HG03521 (cell line): ENCODE measurements around the gene EMC10.

Experiments
- ATAC-seq: cut with Tn5 transposase; IDR thresholded peaks from one replicate; pipeline ENCODE4 v1.9.1; 2021; ENCODE audit warnings: mild to moderate bottlenecking, moderate library complexity; ENCODE audit not compliant: unreplicated experiment

The EMC10 gene

GRCh38 chr19:50477751-50478515 is 1.6 kb downstream of the EMC10 start:
- no peak for ATAC-seq

GRCh38 chr19:50478901-50479715 is 2.8 kb downstream of the EMC10 start:
- ATAC-seq: no peak

- no peak for ATAC-seq
Observed at GRCh38 chr19:50479761-50480251, 3.5 kb downstream of the EMC10 start.

DNA sequence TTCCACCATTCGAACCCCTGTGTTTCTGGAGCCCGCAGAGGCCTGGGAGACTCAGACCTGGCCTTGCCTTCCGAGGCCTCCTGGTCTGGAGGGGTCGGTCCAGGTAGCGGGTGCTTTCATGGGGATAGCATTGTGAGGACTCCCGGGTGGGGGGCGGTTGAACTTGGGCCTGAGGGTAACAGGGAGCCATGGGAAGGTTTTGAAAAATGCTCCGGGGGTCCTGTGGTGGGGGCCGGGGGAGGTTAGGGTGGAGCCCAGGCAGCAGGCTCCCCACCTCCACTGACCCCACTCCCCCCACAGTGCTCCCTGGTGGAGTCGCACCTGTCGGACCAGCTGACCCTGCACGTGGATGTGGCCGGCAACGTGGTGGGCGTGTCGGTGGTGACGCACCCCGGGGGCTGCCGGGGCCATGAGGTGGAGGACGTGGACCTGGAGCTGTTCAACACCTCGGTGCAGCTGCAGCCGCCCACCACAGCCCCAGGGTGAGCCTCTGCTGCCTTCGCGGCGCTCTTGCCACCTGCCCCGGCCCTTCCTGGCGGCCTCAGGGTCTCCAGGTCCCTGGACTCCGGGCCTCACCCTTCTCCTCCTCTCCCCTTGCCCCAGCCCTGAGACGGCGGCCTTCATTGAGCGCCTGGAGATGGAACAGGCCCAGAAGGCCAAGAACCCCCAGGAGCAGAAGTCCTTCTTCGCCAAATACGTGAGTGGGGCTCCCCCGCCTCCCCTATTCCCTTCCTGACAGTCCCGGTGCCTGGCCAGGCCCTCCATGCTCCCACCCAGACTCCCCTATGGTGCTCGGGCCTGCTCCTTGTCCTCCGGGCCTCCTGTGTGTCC is 4.2 kb downstream of the EMC10 start:
- no peak for ATAC-seq

DNA sequence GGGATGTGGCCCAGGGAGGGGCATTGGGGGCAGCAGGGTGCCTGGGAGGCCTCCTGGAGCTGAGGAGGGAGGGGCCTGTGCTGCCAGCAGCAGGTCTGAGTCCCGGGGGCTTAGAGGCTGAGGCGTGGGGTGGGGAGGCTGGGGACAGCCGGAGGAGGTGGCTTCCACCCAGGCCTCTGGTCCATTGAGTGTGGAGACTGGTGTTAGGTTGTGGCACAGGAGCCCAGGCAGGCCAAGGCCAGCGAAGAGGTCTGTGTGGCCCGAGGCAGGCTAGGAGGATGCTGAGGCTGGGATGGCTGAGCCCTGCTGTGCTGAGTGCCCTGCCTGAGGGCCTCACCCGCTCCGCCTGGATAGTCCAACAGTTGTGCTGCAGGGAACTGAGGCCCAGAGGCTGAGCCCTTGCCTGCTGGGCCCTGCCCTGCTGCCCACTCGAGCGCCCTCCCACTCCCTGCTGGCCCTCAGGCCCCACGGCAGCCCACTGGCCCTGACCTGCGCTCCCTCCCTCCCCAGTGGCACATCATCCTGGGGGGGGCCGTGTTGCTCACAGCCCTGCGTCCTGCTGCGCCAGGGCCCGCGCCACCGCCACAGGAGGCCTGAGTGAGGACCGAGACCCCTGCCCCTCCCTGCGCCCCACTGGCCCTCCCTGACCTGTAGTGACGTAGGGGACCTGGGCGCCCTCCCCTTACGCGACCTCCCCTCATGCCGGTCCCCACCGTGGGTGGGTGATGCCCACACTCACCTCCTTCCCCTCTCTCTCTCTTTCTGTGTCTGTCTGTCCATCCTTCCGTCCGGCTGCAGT is 5.2 kb downstream of the EMC10 start:
- ATAC-seq: no peak

DNA sequence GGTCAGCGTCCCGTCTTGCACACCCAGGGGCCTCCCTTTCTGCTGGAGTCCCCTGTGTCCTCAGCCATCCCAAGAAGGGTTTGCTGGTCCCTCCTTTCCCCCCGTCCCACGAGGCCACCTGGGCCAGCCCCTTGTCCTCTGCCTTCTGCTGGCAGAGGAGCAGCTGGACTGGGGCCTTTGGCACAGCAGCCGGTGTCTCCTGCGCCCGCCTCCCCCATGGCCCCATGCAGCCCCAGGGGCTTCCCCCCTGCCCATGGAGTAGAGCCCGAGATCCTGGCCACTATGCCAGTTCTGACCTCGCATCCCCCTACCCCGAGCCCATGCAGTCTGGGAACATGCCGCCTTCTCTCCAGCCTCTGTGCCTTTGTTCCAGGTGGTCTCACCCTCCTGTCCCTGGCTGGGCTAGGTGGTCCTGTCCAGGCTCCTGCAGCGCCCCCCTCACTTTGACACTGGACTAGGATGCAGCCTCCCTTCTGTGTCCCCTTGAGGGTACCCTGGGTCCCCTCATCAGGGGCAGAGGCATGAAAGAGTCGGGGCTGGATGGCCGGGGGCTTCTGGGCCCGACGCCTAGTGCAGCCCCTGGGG is 6.1 kb downstream of the EMC10 start:
- ATAC-seq: no peak

DNA sequence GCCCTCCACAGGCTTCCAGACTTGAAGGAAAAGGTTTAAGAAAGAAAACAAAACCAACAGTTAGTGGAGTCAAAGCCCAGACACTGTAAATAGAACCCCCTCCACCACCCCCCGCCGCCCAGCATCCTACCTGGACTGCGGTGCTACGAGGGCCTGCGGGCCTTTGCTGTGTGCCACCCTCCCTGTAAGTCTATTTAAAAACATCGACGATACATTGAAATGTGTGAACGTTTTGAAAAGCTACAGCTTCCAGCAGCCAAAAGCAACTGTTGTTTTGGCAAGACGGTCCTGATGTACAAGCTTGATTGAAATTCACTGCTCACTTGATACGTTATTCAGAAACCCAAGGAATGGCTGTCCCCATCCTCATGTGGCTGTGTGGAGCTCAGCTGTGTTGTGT is 6.6 kb downstream of the EMC10 start:
- no peak for ATAC-seq

DNA sequence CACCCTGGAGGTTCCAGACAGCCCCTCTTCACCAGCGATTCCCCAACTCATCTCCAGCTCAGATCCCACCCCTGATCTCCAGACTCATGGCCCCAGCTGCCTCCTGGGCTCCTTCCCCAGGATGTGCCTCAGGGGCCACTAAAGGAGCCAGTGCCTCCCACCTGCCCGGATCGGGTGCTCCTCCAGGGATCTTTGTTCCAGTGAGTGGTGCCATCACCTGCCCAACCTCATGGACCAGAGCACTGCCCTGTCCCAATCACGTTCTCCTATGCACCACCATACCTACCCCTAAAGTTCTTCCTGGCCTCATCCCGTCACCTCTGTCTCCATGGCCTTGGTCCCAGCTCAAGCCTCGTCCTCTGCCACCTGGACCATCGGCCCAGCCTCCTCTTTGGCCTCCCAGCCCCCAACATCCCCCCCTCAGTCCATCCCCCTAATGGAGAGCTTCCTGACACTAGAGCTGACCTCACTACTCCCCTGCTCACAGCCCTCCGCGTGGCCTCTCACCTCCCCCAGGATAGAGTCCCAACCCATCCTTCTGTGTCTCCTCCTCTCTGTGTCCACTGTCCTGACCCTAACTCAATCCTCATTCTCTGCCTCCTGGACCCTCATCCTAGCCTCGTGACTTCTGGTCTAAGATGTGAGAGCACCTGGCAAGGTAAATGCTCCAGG is 9.1 kb downstream of the EMC10 start:
- no peak for ATAC-seq

GRCh38 chr19:50486823-50487515 is 10.7 kb downstream of the EMC10 start:
- no peak for ATAC-seq

GRCh38 chr19:50488389-50489194 is 12.3 kb downstream of the EMC10 start:
- ATAC-seq: no peak

- ATAC-seq: no peak
Observed at GRCh38 chr19:50489461-50490011, 13.2 kb downstream of the EMC10 start.

DNA sequence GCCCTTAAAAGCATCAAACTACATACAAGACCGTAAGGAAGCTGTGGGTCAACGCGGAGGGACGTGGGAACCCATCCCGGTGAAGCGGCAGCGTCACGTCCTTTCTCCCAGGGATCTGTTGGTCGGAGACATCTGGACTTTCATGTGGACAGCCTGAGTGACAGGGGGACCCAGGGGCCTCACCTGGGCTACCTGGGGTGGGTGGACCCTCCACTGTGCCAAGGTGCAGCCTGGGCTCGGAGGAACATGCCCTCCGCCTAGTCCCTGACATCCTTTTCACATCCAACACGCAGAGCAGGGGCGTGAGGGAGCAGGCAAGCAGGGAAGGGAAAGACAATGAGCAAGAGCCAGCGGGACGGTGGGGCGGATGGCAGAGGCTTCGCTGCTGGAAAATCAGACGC is 14.1 kb downstream of the EMC10 start:
- ATAC-seq: no peak

- ATAC-seq: no peak
Observed at GRCh38 chr19:50490991-50491472, 14.7 kb downstream of the EMC10 start.

DNA sequence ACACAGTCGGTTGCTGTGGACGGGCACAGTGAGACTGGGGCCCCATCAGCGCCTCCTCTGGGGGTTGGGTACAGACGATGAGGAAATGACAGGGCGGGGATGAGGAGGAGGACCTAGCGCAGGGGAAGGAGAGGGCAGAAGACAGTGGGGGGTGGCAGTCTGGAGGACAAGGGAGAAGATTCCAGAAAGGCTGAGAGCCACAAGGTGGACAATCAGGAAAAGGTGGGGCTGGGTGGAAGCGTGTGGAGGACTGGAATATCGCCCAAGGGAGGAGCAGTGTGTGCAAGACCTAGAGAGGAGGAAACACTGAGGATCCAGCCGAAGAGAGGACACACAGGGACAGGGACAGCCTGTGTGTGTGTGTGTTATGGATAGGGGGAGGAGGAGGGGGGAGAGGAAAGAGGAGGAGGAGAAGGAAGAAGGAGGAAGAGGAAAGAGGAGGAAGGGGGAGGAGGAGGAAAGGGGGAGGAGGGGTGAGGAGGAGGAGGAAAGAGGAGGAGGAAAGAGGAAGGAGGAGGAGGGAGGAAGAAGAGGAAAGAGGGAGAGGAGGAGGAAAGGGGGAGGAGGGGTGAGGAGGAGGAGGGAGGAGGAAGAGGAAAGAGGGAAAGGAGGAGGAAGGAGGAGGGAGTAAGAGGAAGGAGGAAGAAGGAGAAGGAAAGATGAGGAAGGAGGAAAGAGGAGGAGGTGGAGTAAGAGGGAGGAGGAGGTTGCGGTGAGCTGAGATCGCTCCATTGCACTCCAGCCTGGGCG is 16.2 kb downstream of the EMC10 start:
- ATAC-seq: no peak

GRCh38 chr19:50493171-50493570 is 16.9 kb downstream of the EMC10 start:
- ATAC-seq: no peak

DNA sequence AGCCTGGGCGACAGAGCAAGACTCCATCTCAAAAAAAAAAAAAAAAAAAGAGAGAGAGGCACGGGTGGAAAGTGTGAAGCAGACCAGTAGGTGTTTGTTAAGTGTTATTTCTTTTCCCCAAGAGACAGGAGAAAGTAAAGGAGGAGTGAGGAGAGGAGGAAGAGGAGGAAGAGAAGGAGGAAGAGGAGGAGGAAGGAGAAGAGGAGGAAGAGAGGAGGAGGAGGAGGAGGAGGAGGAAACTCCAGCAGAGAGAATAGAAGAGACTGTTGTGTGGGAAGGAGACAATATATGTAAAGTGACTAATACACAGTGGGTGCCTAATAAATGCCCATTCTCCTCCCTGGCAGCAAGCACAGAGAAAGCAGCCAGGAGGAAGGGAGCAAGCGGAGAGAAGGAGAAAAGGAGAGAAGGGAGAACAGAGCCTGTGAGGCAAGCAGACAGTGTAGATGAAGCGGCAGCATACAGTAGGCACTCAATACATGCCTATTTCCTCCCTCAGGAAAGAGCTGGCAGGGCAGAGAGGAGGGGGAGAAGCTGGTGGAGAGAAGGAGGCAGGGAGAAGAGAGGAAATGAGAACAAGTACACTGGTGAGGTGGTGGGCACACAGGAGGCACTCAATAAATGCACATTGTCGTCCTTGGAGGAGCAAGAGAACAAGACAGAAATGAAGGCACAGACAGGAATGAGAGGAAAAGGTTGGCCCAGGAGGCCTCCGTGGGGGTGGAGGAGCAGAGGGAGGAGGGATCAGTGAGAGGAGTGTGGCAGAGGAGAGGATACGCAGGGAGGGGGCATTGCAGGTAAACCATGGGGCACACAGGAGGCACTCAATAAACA is 18.1 kb downstream of the EMC10 start:
- ATAC-seq: no peak
